Muscle of leg (tissue), 11 donors: ENCODE data around the gene SDK1. TPM values are rescaled to one million over a fixed set of nuclear protein-coding genes. Genes with fewer than 3 reads are reported as not detected.

Experiments
- DNase-seq: peaks from one replicate; pipeline ENCODE4 v3.0.0; 2013
- H3K27ac ChIP-seq: one replicate; pipeline ENCODE4 v1.5.1; 2013; ENCODE audit warnings: mild to moderate bottlenecking, low read length, control low read depth
- H3K27me3 ChIP-seq: one replicate; pipeline ENCODE4 v1.6.1; 2013; ENCODE audit warnings: low read length; ENCODE audit not compliant: control insufficient read depth, insufficient read depth
- H3K36me3 ChIP-seq: one replicate; pipeline ENCODE4 v1.6.1; 2013; ENCODE audit warnings: low read length; ENCODE audit not compliant: control insufficient read depth, insufficient read depth
- H3K4me1 ChIP-seq: one replicate; pipeline ENCODE4 v1.6.1; 2013; ENCODE audit warnings: low read length; ENCODE audit not compliant: control insufficient read depth, insufficient read depth
- H3K4me3 ChIP-seq: one replicate; pipeline ENCODE4 v1.5.1; 2013; ENCODE audit warnings: low read length, control low read depth
- H3K9me3 ChIP-seq: replicated peaks from 2 replicates; pipeline ENCODE4 v1.6.1; 2013; ENCODE audit warnings: low read depth, low read length; ENCODE audit not compliant: control insufficient read depth
- WGBS: methylation state at CpG from one replicate; pipeline ENCODE4 v1.1.5; 2013; ENCODE audit warnings: missing lambda C conversion rate; ENCODE audit not compliant: insufficient coverage; 5-methylcytosine and 5-hydroxymethylcytosine counted together
- polyA plus RNA-seq, 8 donors: library from polyadenylated mRNA; unstranded; fragments of 120-200 nt; gene quantifications; one replicate each; pipeline versions ENCODE4 v1.2.1 to v1.2.3, GENCODE V29; 2013; ENCODE audit warnings: inconsistent platforms in 1 of 8, low replicate concordance in 1 of 8; ENCODE audit not compliant: insufficient read length in 8 of 8, insufficient read depth in 1 of 8
- total RNA-seq: library from RNA; stranded (reverse); fragments of 120-200 nt; gene quantifications from one replicate; pipeline ENCODE4 v1.2.4, GENCODE V29; 2013

The SDK1 gene
- total and polyA plus RNA-seq, 9 donors: 2.3 to 6.4 (median 3.6) TPM

- H3K4me3 ChIP-seq: no peak overlapping the region
- no peaks in the 10 kb centered on the region for H3K4me1 ChIP-seq
- WGBS: 63% methylated on average over 5 of the region's 11 CpGs
- H3K36me3 ChIP-seq: no peaks in the 10 kb centered on the region
- H3K27me3 ChIP-seq: no peaks in the 10 kb centered on the region
- no peak for DNase-seq
- H3K27ac ChIP-seq: no peak overlapping the region
- peaks cover 5% of the 10 kb centered on the region for H3K9me3 ChIP-seq
Measured at GRCh38 chr7:3510101-3511020, 209.3 kb downstream of the SDK1 start.

- 75% methylated on average over 2 of the region's 3 CpGs for WGBS
- H3K4me1 ChIP-seq: no peaks in the 10 kb centered on the region
- H3K27ac ChIP-seq: no peak overlapping the region
- H3K27me3 ChIP-seq: no peaks in the 10 kb centered on the region
- DNase-seq: no peak
- H3K36me3 ChIP-seq: no peaks in the 10 kb centered on the region
- no peaks in the 10 kb centered on the region for H3K9me3 ChIP-seq
- H3K4me3 ChIP-seq: no peak overlapping the region
Measured at GRCh38 chr7:3517344-3517743, 216.3 kb downstream of the SDK1 start.

GRCh38 chr7:3518546-3518945, 217.5 kb downstream of the SDK1 start:
- no CpG with 5 or more reads among the region's 1 CpG for WGBS
- Histone ChIP-seq H3K27ac (no peak overlapping the region), H3K4me3 (no peak overlapping the region), H3K27me3 (no peaks in the 10 kb centered on the region), H3K9me3 (no peaks in the 10 kb centered on the region), H3K4me1 (no peaks in the 10 kb centered on the region), H3K36me3 (no peaks in the 10 kb centered on the region)
- DNase-seq: no peak

GRCh38 chr7:3520206-3520605, 219.2 kb downstream of the SDK1 start:
- H3K4me1 ChIP-seq: no peaks in the 10 kb centered on the region
- no peaks in the 10 kb centered on the region for H3K27me3 ChIP-seq
- no peak overlapping the region for H3K4me3 ChIP-seq
- 14% methylated on average over 1 of the region's 2 CpGs for WGBS
- no peak for DNase-seq
- H3K9me3 ChIP-seq: no peaks in the 10 kb centered on the region
- no peaks in the 10 kb centered on the region for H3K36me3 ChIP-seq
- no peak overlapping the region for H3K27ac ChIP-seq

- 97% methylated on average over 2 of the region's 2 CpGs for WGBS
- Histone ChIP-seq H3K36me3 (no peaks in the 10 kb centered on the region), H3K4me3 (no peak overlapping the region), H3K9me3 (no peaks in the 10 kb centered on the region), H3K4me1 (no peaks in the 10 kb centered on the region), H3K27me3 (no peaks in the 10 kb centered on the region), H3K27ac (no peak overlapping the region)
- DNase-seq: no peak
Measured at GRCh38 chr7:3527496-3528124, 226.6 kb downstream of the SDK1 start.

- H3K9me3 ChIP-seq: no peaks in the 10 kb centered on the region
- no CpG with 5 or more reads among the region's 1 CpG for WGBS
- no peak for DNase-seq
Measured at GRCh38 chr7:3533040-3533439, 232.0 kb downstream of the SDK1 start.

GRCh38 chr7:3537210-3537875, 236.3 kb downstream of the SDK1 start:
- peaks cover 5% of the 10 kb centered on the region for H3K4me1 ChIP-seq
- no peak overlapping the region for H3K4me3 ChIP-seq
- H3K27ac ChIP-seq: no peak overlapping the region
- H3K9me3 ChIP-seq: no peaks in the 10 kb centered on the region
- no peak for DNase-seq
- H3K27me3 ChIP-seq: no peaks in the 10 kb centered on the region
- H3K36me3 ChIP-seq: no peaks in the 10 kb centered on the region
- WGBS: 45% methylated on average over 3 of the region's 6 CpGs

More at GRCh38 chr7:3533040-3533439, 232.0 kb downstream of the SDK1 start:
- Histone ChIP-seq H3K36me3 (no peaks in the 10 kb centered on the region), H3K27me3 (no peaks in the 10 kb centered on the region), H3K4me1 (peaks cover 3% of the 10 kb centered on the region), H3K4me3 (no peak overlapping the region), H3K27ac (no peak overlapping the region)

- no peaks in the 10 kb centered on the region for H3K9me3 ChIP-seq
- no CpG with 5 or more reads among the region's 3 CpGs for WGBS
- no peak overlapping the region for H3K27ac ChIP-seq
- no peaks in the 10 kb centered on the region for H3K27me3 ChIP-seq
- no peaks in the 10 kb centered on the region for H3K36me3 ChIP-seq
- DNase-seq: no peak
- peaks cover 5% of the 10 kb centered on the region for H3K4me1 ChIP-seq
- no peak overlapping the region for H3K4me3 ChIP-seq
Measured at GRCh38 chr7:3538041-3538440, 237.0 kb downstream of the SDK1 start.

GRCh38 chr7:3540456-3541220, 239.6 kb downstream of the SDK1 start:
- no peak for DNase-seq
- H3K36me3 ChIP-seq: no peaks in the 10 kb centered on the region
- WGBS: 86% methylated on average over 1 of the region's 5 CpGs
- H3K27me3 ChIP-seq: no peaks in the 10 kb centered on the region
- peaks cover 5% of the 10 kb centered on the region for H3K4me1 ChIP-seq
- H3K9me3 ChIP-seq: no peaks in the 10 kb centered on the region
- no peak overlapping the region for H3K4me3 ChIP-seq
- no peak overlapping the region for H3K27ac ChIP-seq
